Parathyroid adenoma (tissue), 2 donors: ENCODE results near the gene FGR.

ENCODE experiments used
- H2AFZ ChIP-seq: fragments of 300-600 bp; sonication (generic); one replicate; pipeline ENCODE4 v1.7.0; 2017; ENCODE audit warnings: antibody characterized with exemption, mild to moderate bottlenecking
- H3K27ac ChIP-seq: fragments of 300-600 bp; sonication (generic); one replicate; pipeline ENCODE4 v1.7.0; 2017
- H3K27me3 ChIP-seq: fragments of 300-600 bp; sonication (generic); one replicate; pipeline ENCODE4 v1.7.0; 2017; ENCODE audit warnings: low read length; ENCODE audit not compliant: control insufficient read depth, insufficient read depth
- H3K36me3 ChIP-seq: fragments of 300-600 bp; sonication (generic); one replicate; pipeline ENCODE4 v1.7.0; 2017; ENCODE audit warnings: low read length; ENCODE audit not compliant: control insufficient read depth, insufficient read depth
- H3K4me1 ChIP-seq: fragments of 300-600 bp; sonication (generic); one replicate; pipeline ENCODE4 v1.7.0; 2017; ENCODE audit warnings: control low read depth
- H3K4me2 ChIP-seq: fragments of 300-600 bp; sonication (generic); one replicate; pipeline ENCODE4 v1.7.0; 2017; ENCODE audit warnings: low read length
- H3K4me3 ChIP-seq: fragments of 300-600 bp; sonication (generic); one replicate; pipeline ENCODE4 v1.7.0; 2017; ENCODE audit warnings: low read depth, low read length
- H3K79me2 ChIP-seq: fragments of 300-600 bp; sonication (generic); one replicate; pipeline ENCODE4 v1.7.0; 2017; ENCODE audit warnings: control low read depth
- H3K9ac ChIP-seq: fragments of 300-600 bp; sonication (generic); one replicate; pipeline ENCODE4 v1.7.0; 2017; ENCODE audit warnings: mild to moderate bottlenecking
- H3K9me3 ChIP-seq: fragments of 300-600 bp; sonication (generic); one replicate; pipeline ENCODE4 v1.7.0; 2017; ENCODE audit warnings: low read length; ENCODE audit not compliant: control insufficient read depth
- CTCF ChIP-seq: fragments of 300-600 bp; sonication (generic); IDR thresholded peaks from one replicate; pipeline ENCODE4 v1.7.0; 2017; ENCODE audit warnings: antibody characterized with exemption, mild to moderate bottlenecking
- donor health status: primary hyperparathyroidism.

Gene FGR

GRCh38 chr1:27656157-27656893 lies 21.3 kb upstream of the FGR start:
- Histone ChIP-seq H3K4me1 (no peaks in the 10 kb centered on the region), H3K4me2 (no peak overlapping the region), H3K27ac (no peak overlapping the region), H3K79me2 (no peaks in the 10 kb centered on the region), H3K9ac (no peak overlapping the region), H3K4me3 (no peak overlapping the region), H3K36me3 (no peaks in the 10 kb centered on the region), H3K27me3 (no peaks in the 10 kb centered on the region), H2AFZ (no peak overlapping the region), H3K9me3 (no peaks in the 10 kb centered on the region)
- no peak for TF ChIP-seq CTCF

- Histone ChIP-seq H3K9ac (no peak overlapping the region), H3K4me1 (no peaks in the 10 kb centered on the region), H3K4me2 (no peak overlapping the region), H3K79me2 (no peaks in the 10 kb centered on the region), H3K9me3 (no peaks in the 10 kb centered on the region), H3K27ac (no peak overlapping the region), H3K27me3 (no peaks in the 10 kb centered on the region), H2AFZ (peak overlapping the region; percentile 56), H3K4me3 (no peak overlapping the region), H3K36me3 (no peaks in the 10 kb centered on the region)
- no peak for TF ChIP-seq CTCF
Observed at GRCh38 chr1:27655151-27655937, 20.4 kb upstream of the FGR start.

- Histone ChIP-seq H3K9ac (no peak overlapping the region), H3K4me2 (no peak overlapping the region), H2AFZ (no peak overlapping the region), H3K27ac (no peak overlapping the region), H3K9me3 (no peaks in the 10 kb centered on the region), H3K36me3 (no peaks in the 10 kb centered on the region), H3K27me3 (no peaks in the 10 kb centered on the region), H3K4me3 (no peak overlapping the region), H3K79me2 (no peaks in the 10 kb centered on the region), H3K4me1 (no peaks in the 10 kb centered on the region)
- TF ChIP-seq CTCF: no peak
Observed at GRCh38 chr1:27652111-27652864, 17.3 kb upstream of the FGR start.

GRCh38 chr1:27650539-27651175 lies 15.7 kb upstream of the FGR start:
- Histone ChIP-seq H3K4me3 (no peak overlapping the region), H3K36me3 (no peaks in the 10 kb centered on the region), H3K27me3 (no peaks in the 10 kb centered on the region), H3K9me3 (no peaks in the 10 kb centered on the region), H3K9ac (no peak overlapping the region), H3K27ac (no peak overlapping the region), H3K79me2 (no peaks in the 10 kb centered on the region), H2AFZ (no peak overlapping the region), H3K4me2 (no peak overlapping the region), H3K4me1 (no peaks in the 10 kb centered on the region)
- no peak for TF ChIP-seq CTCF
